Hair follicle dermal papilla cell (primary cell): Measurements from ENCODE around the gene PPARGC1A. TPM values are rescaled to one million over a fixed set of nuclear protein-coding genes. Genes with fewer than 3 reads are reported as not detected.

Source experiments
- total RNA-seq: library from RNA; depleted of rRNA; stranded (reverse); fragments of >200 nt; gene quantifications from 2 replicates; pipeline ENCODE4 v1.2.3, GENCODE V29; 2012

The PPARGC1A gene
- total RNA-seq, result 10.2 and 15.9 TPM in 2 replicates

GRCh38 chr4:23889814-23890341, at the start of gene PPARGC1A:
PPARGC1A (minus strand) TSS chr4:23890047; CDS start chr4:23889957, 90 bp downstream.

